GM18951 (cell line): ENCODE data around the gene TACC3.

Source experiments
- POLR2A ChIP-seq: IDR thresholded peaks from 4 replicates; pipeline ENCODE4 v1.6.1; 2011; ENCODE audit warnings: mild to moderate bottlenecking; ENCODE audit not compliant: insufficient read length, insufficient read depth; ENCODE audit errors: extremely low read depth
- in situ Hi-C: fragments of 300-500 bp; cut with MboI; formaldehyde crosslinking; loops from one replicate; pipeline ENCODE4 v1.12.0; 2022; ENCODE audit warnings: low sequenced_read_pairs, mixed read lengths, inconsistent platforms; ENCODE audit not compliant: unreplicated experiment

TACC3 gene

GRCh38 chr4:1779588-1780382 lies 58.5 kb downstream of the TACC3 start:
- in situ Hi-C loops = no loop called here
- TF ChIP-seq POLR2A = no peak

- TF ChIP-seq POLR2A = no peak
- in situ Hi-C loops = no loop called here
Measured at GRCh38 chr4:1780435-1780834, 59.1 kb downstream of the TACC3 start.

- in situ Hi-C loops = no loop called here
- no peak for TF ChIP-seq POLR2A
Measured at GRCh38 chr4:1783015-1783414, 61.7 kb downstream of the TACC3 start.

GRCh38 chr4:1783970-1784369 lies 62.6 kb downstream of the TACC3 start:
- TF ChIP-seq POLR2A = no peak
- in situ Hi-C loops = no loop called here

GRCh38 chr4:1784395-1784788 lies 63.1 kb downstream of the TACC3 start:
- in situ Hi-C loops = no loop called here
- no peak for TF ChIP-seq POLR2A

GRCh38 chr4:1784789-1785591 lies 63.7 kb downstream of the TACC3 start:
- no peak for TF ChIP-seq POLR2A
- in situ Hi-C loops = no loop called here

- in situ Hi-C loops = no loop called here
- TF ChIP-seq POLR2A = no peak
Measured at GRCh38 chr4:1785592-1785991, 64.3 kb downstream of the TACC3 start.

DNA sequence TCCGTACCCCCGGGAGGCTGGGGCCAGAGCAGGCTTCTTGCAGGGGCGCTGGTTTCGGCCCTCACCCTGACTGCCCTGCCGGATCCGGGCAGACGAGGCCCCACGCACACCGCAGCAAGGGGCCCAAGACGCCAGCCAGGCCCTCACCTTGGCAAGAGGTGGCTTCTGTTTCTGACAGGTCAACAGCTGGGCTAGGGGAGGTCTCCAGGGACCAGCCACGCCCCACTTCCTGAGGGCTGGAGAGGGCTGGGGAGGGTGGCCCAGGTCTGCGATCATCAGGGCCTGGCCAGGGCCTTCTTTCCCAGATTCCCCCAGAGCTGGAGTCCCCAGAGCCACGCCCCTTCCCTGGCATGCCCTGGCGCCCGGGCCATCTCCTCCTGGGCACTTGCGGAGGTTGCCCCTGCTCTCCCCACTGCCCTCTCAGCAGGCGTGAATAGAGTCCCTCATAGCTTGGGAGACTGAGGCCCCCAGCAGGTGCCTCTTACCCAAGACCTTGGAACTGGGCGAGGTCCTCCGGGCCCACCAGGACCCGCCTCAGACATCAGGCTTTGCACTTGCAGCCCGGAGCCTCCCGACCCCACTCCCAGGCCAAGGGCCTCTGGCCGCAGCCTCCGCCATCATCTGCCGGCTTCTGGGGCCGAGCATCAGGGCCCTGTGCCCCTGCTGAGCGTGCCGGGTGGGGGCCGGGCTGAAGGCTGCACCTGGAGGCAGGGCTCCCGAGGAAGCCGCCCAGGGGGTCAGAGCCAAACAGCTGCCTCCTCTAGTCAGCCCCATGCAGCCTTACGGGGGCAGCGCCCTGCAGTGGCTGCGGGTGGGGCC lies 65.4 kb downstream of the TACC3 start:
- TF ChIP-seq POLR2A = no peak
- in situ Hi-C loops = no loop called here

DNA sequence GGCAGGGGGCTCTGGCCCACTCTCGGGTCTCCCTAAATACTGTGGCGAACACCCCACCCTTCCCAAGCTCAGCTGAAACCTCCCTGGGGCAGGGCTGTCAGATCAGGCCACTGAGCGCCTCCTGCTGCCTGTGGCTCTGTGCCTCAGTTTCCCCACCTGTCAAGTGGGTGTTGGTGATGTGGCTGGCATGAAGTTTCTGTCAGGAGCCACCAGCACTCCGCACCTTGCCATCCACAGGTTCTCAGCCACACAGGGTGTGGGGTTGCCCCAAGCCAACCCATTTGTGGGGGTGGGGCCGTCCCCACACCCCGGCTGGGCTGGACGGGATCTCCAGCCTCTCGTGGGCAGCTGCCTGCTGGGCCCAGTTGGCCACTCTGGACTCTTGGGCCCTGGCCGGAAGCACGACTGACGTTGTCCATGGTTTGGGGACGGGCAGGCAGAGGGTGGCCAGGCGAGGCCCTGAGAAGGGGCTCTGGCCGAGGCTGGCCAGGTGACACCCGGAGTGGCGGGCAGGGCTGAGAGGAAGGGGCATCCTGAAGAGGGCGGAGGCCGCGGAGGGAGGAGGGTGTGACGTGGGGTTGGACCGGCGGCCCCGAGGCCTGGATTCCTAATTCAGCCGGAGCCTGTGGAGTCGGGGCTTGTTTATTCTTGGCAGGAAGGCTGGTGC lies 66.2 kb downstream of the TACC3 start:
- in situ Hi-C loops = no loop called here
- no peak for TF ChIP-seq POLR2A

DNA sequence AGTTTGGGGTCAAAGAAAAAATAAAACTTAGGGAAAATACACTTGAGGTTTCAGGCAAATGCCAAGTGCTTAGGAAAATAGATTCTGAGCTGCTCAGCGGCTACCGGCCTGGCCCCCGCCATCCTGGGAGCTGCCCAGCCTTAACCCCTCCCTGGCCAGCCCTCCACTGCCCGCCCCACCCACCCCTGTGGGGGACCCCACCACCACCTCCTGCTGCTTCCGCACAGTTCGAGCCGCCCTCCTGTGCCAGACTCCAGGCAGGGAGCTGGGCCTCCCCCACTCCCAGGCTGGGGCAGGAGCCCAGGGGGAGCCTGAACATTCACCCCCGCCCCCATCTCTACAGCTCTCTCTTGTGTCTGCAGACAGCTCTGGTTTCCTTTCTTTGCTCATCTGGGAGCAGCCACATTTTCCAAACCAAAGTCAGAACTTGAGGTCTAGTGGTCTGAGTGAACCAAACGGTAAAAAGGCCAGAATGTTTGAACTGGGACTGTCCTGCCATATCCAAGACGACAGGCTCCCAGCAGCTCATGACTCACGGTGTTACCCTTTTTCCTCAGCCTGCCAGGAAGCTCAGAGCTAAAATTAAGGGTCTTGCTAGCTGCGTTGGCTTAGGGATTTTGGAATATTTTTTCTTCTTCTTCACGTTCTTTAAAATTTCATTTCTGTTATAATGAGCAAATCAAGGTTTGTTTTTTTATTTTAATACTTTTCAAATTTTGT lies 67.1 kb downstream of the TACC3 start:
- in situ Hi-C loops = no loop called here
- no peak for TF ChIP-seq POLR2A

- no peak for TF ChIP-seq POLR2A
Measured at GRCh38 chr4:1789552-1789951, 68.2 kb downstream of the TACC3 start.

GRCh38 chr4:1790005-1790404 lies 68.7 kb downstream of the TACC3 start:
- in situ Hi-C loops = no loop called here
- no peak for TF ChIP-seq POLR2A

More at GRCh38 chr4:1789552-1789951, 68.2 kb downstream of the TACC3 start:
- in situ Hi-C loops = no loop called here
